A549 (cell line): ENCODE measurements around the gene DIS3L2. TPM values are rescaled to one million over a fixed set of nuclear protein-coding genes. Genes with fewer than 3 reads are reported as not detected.

ENCODE experiments used
- ATAC-seq, 2 experiments: fragments of 200-7000 bp in 1 of 2; fragments of >200 bp in 1 of 2; cut with Nextera tagmentation in 1 of 2; cut with Tn5 transposase in 1 of 2; 3 replicates each; pipeline versions ENCODE4 v1.8.0 to v1.9.1; 2018 to 2020; ENCODE audit warnings: mild to moderate bottlenecking in 1 of 2, moderate library complexity in 1 of 2
- CTCF ChIA-PET: fragments of 300-600 bp; sonication (Branson Sonifier 250); formaldehyde crosslinking; extraction: SDS; loops from one replicate; lab custom pipeline; 2021; ENCODE audit warnings: antibody characterized with exemption, inconsistent platforms; lab: Yijun Ruan, JAX
- POLR2A ChIA-PET: fragments of 350-600 bp; formaldehyde crosslinking; extraction: SDS; loops from one replicate; lab custom pipeline; 2021; ENCODE audit warnings: antibody characterized with exemption, inconsistent platforms; lab: Yijun Ruan, JAX
- DNase-seq, 2 experiments: peaks; one replicate each; pipeline versions ENCODE4 v3.0.0 to v3.0.0-alpha.2; 2011 to 2016; ENCODE audit warnings: low read depth in 1 of 2, low spot score in 1 of 2
- FAIRE-seq: peaks from 2 replicates; lab custom pipeline; 2011; peaks lifted over from hg19 to GRCh38; lab: Jason Lieb, UNC
- H3K27ac ChIP-seq, 2 experiments: fragments of >200 bp; sonication (Bioruptor Twin); formaldehyde crosslinking; 3 replicates each; pipeline ENCODE4 v1.5.1; 2016 to 2017
- H3K4me1 ChIP-seq: fragments of >200 bp; sonication (Bioruptor Twin); formaldehyde crosslinking; 3 replicates; pipeline ENCODE4 v1.6.1; 2016
- H3K4me2 ChIP-seq: fragments of >200 bp; sonication (Bioruptor Twin); formaldehyde crosslinking; 3 replicates; pipeline ENCODE4 v1.6.1; 2016
- H3K4me3 ChIP-seq: fragments of >200 bp; sonication (Bioruptor Twin); formaldehyde crosslinking; 3 replicates; pipeline ENCODE4 v1.5.1; 2016
- H3K9me3 ChIP-seq: fragments of >200 bp; sonication (Bioruptor Twin); formaldehyde crosslinking; 3 replicates; pipeline ENCODE4 v1.6.1; 2016
- CBX2 ChIP-seq: fragments of 200-600 bp; sonication (generic); IDR thresholded peaks from 2 replicates; pipeline ENCODE4 v1.6.1; 2016; ENCODE audit warnings: low read depth, mild to moderate bottlenecking, borderline replicate concordance
- CEBPB ChIP-seq, 2 experiments: fragments of >200 bp in 1 of 2; sonication (Bioruptor Twin) in 1 of 2; formaldehyde crosslinking in 1 of 2; IDR thresholded peaks; 2 replicates each; pipeline ENCODE4 v1.6.1; 2012 to 2016
- EHMT2 ChIP-seq: fragments of 200-600 bp; sonication (generic); IDR thresholded peaks from 2 replicates; pipeline ENCODE4 v1.6.1; 2016; ENCODE audit warnings: antibody characterized with exemption, low read depth, mild to moderate bottlenecking, moderate library complexity
- EP300 ChIP-seq, 2 experiments: fragments of >200 bp; sonication (Bioruptor Twin); formaldehyde crosslinking; IDR thresholded peaks; 2 replicates in 1 of 2; 3 replicates in 1 of 2; pipeline ENCODE4 v1.6.1; 2016 to 2017
- FOSB ChIP-seq: fragments of 250-450 bp; sonication (Bioruptor Pico); IDR thresholded peaks from 2 replicates; pipeline ENCODE4 v1.5.0; 2020; ENCODE audit warnings: mild to moderate bottlenecking, moderate library complexity
- FOSL2 ChIP-seq, 2 experiments: fragments of 450-650 bp in 1 of 2; fragments of >200 bp in 1 of 2; sonication (Bioruptor Twin) in 1 of 2; formaldehyde crosslinking; IDR thresholded peaks; 2 replicates each; pipeline versions ENCODE4 v1.5.0 to v1.6.1; 2016 to 2020; ENCODE audit warnings: mild to moderate bottlenecking in 1 of 2, moderate library complexity in 1 of 2
- HOXA7 ChIP-seq: fragments of 250-450 bp; sonication (Bioruptor Pico); IDR thresholded peaks from 2 replicates; pipeline ENCODE4 v1.5.0; 2020; ENCODE audit warnings: mild to moderate bottlenecking, moderate library complexity
- MAFK ChIP-seq: fragments of 450-650 bp; IDR thresholded peaks from 2 replicates; pipeline ENCODE4 v1.6.1; 2014; ENCODE audit not compliant: partially characterized antibody
- NR3C1 ChIP-seq: fragments of >200 bp; sonication (Bioruptor Twin); formaldehyde crosslinking; IDR thresholded peaks from 3 replicates; pipeline ENCODE4 v1.6.1; 2017
- POLR2A ChIP-seq: IDR thresholded peaks from 2 replicates; pipeline ENCODE4 v1.6.1; 2012; ENCODE audit warnings: mild to moderate bottlenecking, low read length
- RCOR1 ChIP-seq: fragments of 150-350 bp; IDR thresholded peaks from 2 replicates; pipeline ENCODE4 v1.6.1; 2014; ENCODE audit warnings: antibody characterized with exemption, low read length, low read depth
- REST ChIP-seq: fragments of 200-600 bp; sonication (generic); IDR thresholded peaks from 2 replicates; pipeline ENCODE4 v1.6.1; 2016; ENCODE audit warnings: antibody characterized with exemption, mild to moderate bottlenecking, moderate library complexity
- SREBF2 ChIP-seq: fragments of 450-650 bp; IDR thresholded peaks from 2 replicates; pipeline ENCODE4 v1.6.1; 2014; ENCODE audit warnings: mild to moderate bottlenecking, moderate library complexity
- TFCP2L1 ChIP-seq: fragments of 250-450 bp; sonication (Bioruptor Pico); IDR thresholded peaks from 2 replicates; pipeline ENCODE4 v1.5.0; 2021; ENCODE audit warnings: mild to moderate bottlenecking
- ZSCAN20 ChIP-seq: fragments of 250-450 bp; sonication (Bioruptor Pico); IDR thresholded peaks from 2 replicates; pipeline ENCODE4 v1.8.0; 2022; ENCODE audit warnings: mild to moderate bottlenecking, moderate library complexity
- WGBS: methylation state at CpG from one replicate; pipeline ENCODE4 v1.1.6; 2017; ENCODE audit errors: missing lambda C conversion rate; 5-methylcytosine and 5-hydroxymethylcytosine counted together
- polyA plus RNA-seq, 4 experiments: library from polyadenylated mRNA; depleted of rRNA in 3 of 4; stranded (reverse); fragments of >200 nt; fragmentation: RNase III in 1 of 4; extraction: RNeasy Plus Mini Kit Qiagen cat#74134 plus additional on column Dnase treatment in 1 of 4; gene quantifications; 2 replicates in 3 of 4; 3 replicates in 1 of 4; pipeline ENCODE4 v1.2.3, GENCODE V29; 2011 to 2017
- TF ChIP-seq, protein P1 (sequence below): fragments of 150-350 bp; IDR thresholded peaks from 2 replicates; pipeline ENCODE4 v1.6.1; 2014; ENCODE audit warnings: low read depth, mild to moderate bottlenecking, low read length
- TF ChIP-seq, protein P2 (sequence below): IDR thresholded peaks from 2 replicates; pipeline ENCODE4 v1.6.1; 2012
- TF ChIP-seq, protein P3 (sequence below): fragments of 450-650 bp; IDR thresholded peaks from 2 replicates; pipeline ENCODE4 v1.6.1; 2014; ENCODE audit warnings: antibody characterized with exemption
- TF ChIP-seq, protein P4 (sequence below): fragments of 250-450 bp; sonication (Bioruptor Pico); IDR thresholded peaks from 2 replicates; pipeline ENCODE4 v1.5.0; 2021; ENCODE audit warnings: mild to moderate bottlenecking, moderate library complexity, borderline replicate concordance

Gene DIS3L2
- polyA plus RNA-seq, 2 of the 4 experiments (the other 2 are of a cell fraction), result 14.9 to 15.4 TPM

GRCh38 chr2:232347369-232347768, 385.9 kb downstream of the DIS3L2 start:
- Histone ChIP-seq H3K4me1 (no peaks in the 10 kb centered on the region), H3K9me3 (no peaks in the 10 kb centered on the region), H3K4me2 (no peak overlapping the region), H3K27ac (no peak overlapping the region), H3K4me3 (no peak overlapping the region)
- 59% methylated on average over 6 of the region's 6 CpGs for WGBS
- DNase-seq (no peak), ATAC-seq (no peak), FAIRE-seq (no peak)
- CTCF ChIA-PET, result interaction anchor here (0.9 to 2.1 kb wide), 4 partner anchors 12 to 422 kb away, joined by 3 to 8 read pairs (median 3); no protein-coding TSS in a partner anchor
- POLR2A ChIA-PET, result no interaction called here
- TF ChIP-seq SREBF2, result no peak
- TF ChIP-seq MAFK, result peak; percentile 71
- TF ChIP-seq, all 56 proteins: peak for 1

DNA sequence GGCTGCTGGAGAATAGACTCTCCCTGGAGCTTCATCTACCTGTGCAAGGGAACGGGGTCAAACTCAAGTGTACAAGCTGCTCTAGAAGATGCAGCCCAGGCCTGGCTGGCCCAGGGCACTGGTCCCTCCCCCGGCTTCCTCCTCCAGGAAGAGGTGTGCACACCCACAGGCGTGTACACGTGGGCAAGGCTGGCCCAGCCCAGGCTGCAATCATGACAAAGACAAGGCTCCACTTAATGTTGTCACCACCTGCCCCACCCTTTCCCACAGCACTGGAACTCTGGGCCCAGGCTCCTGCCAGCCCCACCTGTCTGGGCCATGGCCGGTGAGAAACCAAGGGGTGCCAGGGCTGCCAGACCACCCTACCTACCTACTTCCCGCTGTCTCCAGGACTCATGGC, 387.4 kb downstream of the DIS3L2 start:
- Histone ChIP-seq H3K27ac (no peak overlapping the region), H3K9me3 (no peaks in the 10 kb centered on the region)

More for the DNA sequence above, 387.4 kb downstream of the DIS3L2 start:
- ATAC-seq (peak; percentile 26 to 37; a peak in 4 of 6 replicates), FAIRE-seq (no peak)
- H3K4me3 ChIP-seq, result no peak overlapping the region
- CTCF ChIA-PET, result interaction anchor here (1.7 to 2.8 kb wide), 3 partner anchors 8 to 424 kb away, joined by 3 to 12 read pairs (median 6); no protein-coding TSS in a partner anchor
- TF ChIP-seq REST (no peak), CEBPB (IDR thresholded peaks at IDR 0.05) (no peak), RCOR1 (no peak), HOXA7 (no peak), CBX2 (no peak), ZSCAN20 (CRISPR knock-in tag) (no peak), EHMT2 (no peak), POLR2A (no peak), NR3C1 (no peak), EP300 (IDR thresholded peaks at IDR 0.05) (no peak), FOSL2 (IDR thresholded peaks at IDR 0.05) (no peak), FOSL2 (CRISPR knock-in tag; IDR thresholded peaks at IDR 0.05) (no peak), TFCP2L1 (CRISPR knock-in tag) (no peak), FOSB (CRISPR knock-in tag) (no peak)
- TF ChIP-seq, protein P1, sequence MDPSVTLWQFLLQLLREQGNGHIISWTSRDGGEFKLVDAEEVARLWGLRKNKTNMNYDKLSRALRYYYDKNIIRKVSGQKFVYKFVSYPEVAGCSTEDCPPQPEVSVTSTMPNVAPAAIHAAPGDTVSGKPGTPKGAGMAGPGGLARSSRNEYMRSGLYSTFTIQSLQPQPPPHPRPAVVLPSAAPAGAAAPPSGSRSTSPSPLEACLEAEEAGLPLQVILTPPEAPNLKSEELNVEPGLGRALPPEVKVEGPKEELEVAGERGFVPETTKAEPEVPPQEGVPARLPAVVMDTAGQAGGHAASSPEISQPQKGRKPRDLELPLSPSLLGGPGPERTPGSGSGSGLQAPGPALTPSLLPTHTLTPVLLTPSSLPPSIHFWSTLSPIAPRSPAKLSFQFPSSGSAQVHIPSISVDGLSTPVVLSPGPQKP, result no peak
- TF ChIP-seq, protein P2, sequence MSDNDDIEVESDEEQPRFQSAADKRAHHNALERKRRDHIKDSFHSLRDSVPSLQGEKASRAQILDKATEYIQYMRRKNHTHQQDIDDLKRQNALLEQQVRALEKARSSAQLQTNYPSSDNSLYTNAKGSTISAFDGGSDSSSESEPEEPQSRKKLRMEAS, result no peak
- TF ChIP-seq, protein P3, sequence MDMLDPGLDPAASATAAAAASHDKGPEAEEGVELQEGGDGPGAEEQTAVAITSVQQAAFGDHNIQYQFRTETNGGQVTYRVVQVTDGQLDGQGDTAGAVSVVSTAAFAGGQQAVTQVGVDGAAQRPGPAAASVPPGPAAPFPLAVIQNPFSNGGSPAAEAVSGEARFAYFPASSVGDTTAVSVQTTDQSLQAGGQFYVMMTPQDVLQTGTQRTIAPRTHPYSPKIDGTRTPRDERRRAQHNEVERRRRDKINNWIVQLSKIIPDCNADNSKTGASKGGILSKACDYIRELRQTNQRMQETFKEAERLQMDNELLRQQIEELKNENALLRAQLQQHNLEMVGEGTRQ, result no peak
- TF ChIP-seq, protein P4, sequence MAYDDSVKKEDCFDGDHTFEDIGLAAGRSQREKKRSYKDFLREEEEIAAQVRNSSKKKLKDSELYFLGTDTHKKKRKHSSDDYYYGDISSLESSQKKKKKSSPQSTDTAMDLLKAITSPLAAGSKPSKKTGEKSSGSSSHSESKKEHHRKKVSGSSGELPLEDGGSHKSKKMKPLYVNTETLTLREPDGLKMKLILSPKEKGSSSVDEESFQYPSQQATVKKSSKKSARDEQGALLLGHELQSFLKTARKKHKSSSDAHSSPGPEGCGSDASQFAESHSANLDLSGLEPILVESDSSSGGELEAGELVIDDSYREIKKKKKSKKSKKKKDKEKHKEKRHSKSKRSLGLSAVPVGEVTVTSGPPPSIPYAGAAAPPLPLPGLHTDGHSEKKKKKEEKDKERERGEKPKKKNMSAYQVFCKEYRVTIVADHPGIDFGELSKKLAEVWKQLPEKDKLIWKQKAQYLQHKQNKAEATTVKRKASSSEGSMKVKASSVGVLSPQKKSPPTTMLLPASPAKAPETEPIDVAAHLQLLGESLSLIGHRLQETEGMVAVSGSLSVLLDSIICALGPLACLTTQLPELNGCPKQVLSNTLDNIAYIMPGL (CRISPR knock-in tag), result no peak
- TF ChIP-seq, all 56 proteins: peak for 0
- no peak overlapping the region for H3K4me2 ChIP-seq
- POLR2A ChIA-PET, result no interaction called here
- WGBS, result 49% methylated on average over 5 of the region's 6 CpGs
- H3K4me1 ChIP-seq, result no peaks in the 10 kb centered on the region
- DNase-seq, result peak in 1 of 2 experiments; percentile 28
